ENCODE measurements around the gene CNOT2. TPM values are rescaled to one million over a fixed set of nuclear protein-coding genes. Genes with fewer than 3 reads are reported as not detected.
A peak's percentile ranks its signal among the peaks of the same experiment; 100 is the strongest.

The CNOT2 gene
- total RNA-seq, 1 experiment from 2014 or later = 82.9 TPM

GRCh38 chr12:70245458-70245857, 2.2 kb downstream of the CNOT2 start:
- Histone ChIP-seq H4K5ac (ENCODE audit: insufficient read length, low read depth, low read length) (no peak overlapping the region), H3K27ac (ENCODE audit: insufficient read length, low read depth, low read length) (no peak overlapping the region), H3K18ac (ENCODE audit: insufficient read length, low read depth, low read length) (no peak overlapping the region), H3K56ac (ENCODE audit: insufficient read length, low read depth, low read length) (no peak overlapping the region), H2BK12ac (ENCODE audit: insufficient read length, low read depth, low read length) (no peak overlapping the region), H3K4ac (ENCODE audit: low read depth, low read length) (no peak overlapping the region), H3K23me2 (ENCODE audit: insufficient read length, low read depth, low read length, poor library complexity, severe bottlenecking) (peaks cover 6% of the 10 kb centered on the region), H2BK120ac (ENCODE audit: low read depth, low read length, poor library complexity, severe bottlenecking) (no peak overlapping the region), H4K8ac (replicated peaks; ENCODE audit: insufficient read length, low read depth, low read length) (no peak overlapping the region), H2AFZ (ENCODE audit: low read length) (no peak overlapping the region), H2BK15ac (ENCODE audit: low read depth, low read length) (no peak overlapping the region), H3K4me1 (ENCODE audit: insufficient read depth, low read length) (no peaks in the 10 kb centered on the region), H4K91ac (ENCODE audit: insufficient read length, low read depth, low read length) (no peak overlapping the region), H2BK5ac (ENCODE audit: insufficient read length, low read length) (no peak overlapping the region), H3K14ac (ENCODE audit: insufficient read depth, low read length) (no peak overlapping the region), H3K79me2 (ENCODE audit: insufficient read depth, low read length) (peaks cover 35% of the 10 kb centered on the region; the same call in 1 of the 2 replicates), H3K4me2 (ENCODE audit: insufficient read depth, insufficient read length, low read length) (no peak overlapping the region), H3K9me3 (ENCODE audit: control insufficient read depth, low read depth, low read length) (no peaks in the 10 kb centered on the region), H2BK20ac (ENCODE audit: low read depth, low read length, poor library complexity, severe bottlenecking) (no peak overlapping the region), H3K9ac (ENCODE audit: extremely low read depth, insufficient read length, low read length) (no peak overlapping the region), H2AK5ac (ENCODE audit: insufficient read length, low read length) (no peak overlapping the region), H3T11ph (ENCODE audit: low read length) (no peak overlapping the region), H3K79me1 (ENCODE audit: insufficient read depth, low read depth, low read length, poor library complexity, severe bottlenecking) (no peaks in the 10 kb centered on the region), H3K23ac (ENCODE audit: insufficient read length, low read depth, low read length) (no peak overlapping the region), H4K20me1 (ENCODE audit: control insufficient read depth, insufficient read depth, insufficient read length) (no peaks in the 10 kb centered on the region), H3K27me3 (ENCODE audit: insufficient read depth, low read length) (no peaks in the 10 kb centered on the region)
- no peaks in the 10 kb centered on the region for H3K9me3 Mint-ChIP-seq
- H3K27ac Mint-ChIP-seq = no peak overlapping the region; a peak in 1 of 7 replicates
- peaks cover 47 to 62% of the 10 kb centered on the region in 2 experiments for H3K4me1 Mint-ChIP-seq
- peaks cover 16 to 32% (median 26%) of the 10 kb centered on the region in 3 experiments for H3K36me3 Mint-ChIP-seq (ENCODE audit: insufficient read depth in 1 of 3, low read depth in 3 of 3)
- TF ChIP-seq CTCF (conservative IDR thresholded peaks at IDR 0.05) = no peak
- no peak for DNase-seq
- H3K4me3 Mint-ChIP-seq = peak overlapping the region; percentile 94 to 99
- no peaks in the 10 kb centered on the region; the same call in 1 of the 2 replicates for H3K27me3 Mint-ChIP-seq (ENCODE audit: low read depth)

All from H9 (cell line).